WTC11 (cell line): Measurements from ENCODE around the gene LRIT3.

Experiments used
- CREB1 ChIP-seq: sonication (generic); formaldehyde crosslinking; IDR thresholded peaks from 2 replicates; pipeline ENCODE4 v1.8.0; 2023; ENCODE audit warnings: mild to moderate bottlenecking, missing genetic modification reagents
- ESRRA ChIP-seq: sonication (generic); formaldehyde crosslinking; IDR thresholded peaks from 2 replicates; pipeline ENCODE4 v1.8.1; 2022; ENCODE audit warnings: mild to moderate bottlenecking, missing genetic modification reagents, borderline replicate concordance
- FOXK1 ChIP-seq: sonication (generic); formaldehyde crosslinking; IDR thresholded peaks from 2 replicates; pipeline ENCODE4 v1.8.0; 2022; ENCODE audit warnings: mild to moderate bottlenecking, moderate library complexity, missing genetic modification reagents
- GABPB1 ChIP-seq: sonication (generic); formaldehyde crosslinking; IDR thresholded peaks from 2 replicates; pipeline ENCODE4 v1.8.1; 2023; ENCODE audit warnings: mild to moderate bottlenecking, missing genetic modification reagents
- TEAD4 ChIP-seq: sonication (generic); formaldehyde crosslinking; IDR thresholded peaks from 2 replicates; pipeline ENCODE4 v1.8.0; 2022; ENCODE audit warnings: mild to moderate bottlenecking, missing genetic modification reagents
- TF ChIP-seq, protein P1 (sequence below): fragments of 200-600 bp; IDR thresholded peaks from 2 replicates; pipeline ENCODE4 v1.8.0; 2022; ENCODE audit warnings: antibody characterized with exemption
- TF ChIP-seq, protein P2 (sequence below): sonication (generic); formaldehyde crosslinking; IDR thresholded peaks from 2 replicates; pipeline ENCODE4 v1.8.1; 2023; ENCODE audit warnings: mild to moderate bottlenecking, missing genetic modification reagents
- TF ChIP-seq, protein P3 (sequence below): sonication (generic); formaldehyde crosslinking; IDR thresholded peaks from 2 replicates; pipeline ENCODE4 v1.8.0; 2022; ENCODE audit warnings: mild to moderate bottlenecking, missing genetic modification reagents
- TF ChIP-seq, protein P4 (sequence below): sonication (generic); formaldehyde crosslinking; IDR thresholded peaks from 2 replicates; pipeline ENCODE4 v1.8.1; 2023; ENCODE audit warnings: mild to moderate bottlenecking, missing genetic modification reagents, moderate library complexity
- TF ChIP-seq, protein P5 (sequence below): sonication (generic); formaldehyde crosslinking; IDR thresholded peaks from 2 replicates; pipeline ENCODE4 v1.8.0; 2022; ENCODE audit warnings: mild to moderate bottlenecking, missing genetic modification reagents
- TF ChIP-seq, protein P6 (sequence below): sonication (generic); formaldehyde crosslinking; conservative IDR thresholded peaks from 2 replicates; pipeline ENCODE4 v1.8.1; 2023; ENCODE audit warnings: mild to moderate bottlenecking, low read depth, missing genetic modification reagents, moderate library complexity
- TF ChIP-seq, protein P7 (sequence below): sonication (generic); formaldehyde crosslinking; IDR thresholded peaks from 2 replicates; pipeline ENCODE4 v1.8.0; 2022; ENCODE audit warnings: mild to moderate bottlenecking, missing genetic modification reagents
- TF ChIP-seq, protein P8 (sequence below): sonication (generic); formaldehyde crosslinking; IDR thresholded peaks from 2 replicates; pipeline ENCODE4 v1.8.1; 2023; ENCODE audit warnings: mild to moderate bottlenecking, missing genetic modification reagents, moderate library complexity

DNA sequence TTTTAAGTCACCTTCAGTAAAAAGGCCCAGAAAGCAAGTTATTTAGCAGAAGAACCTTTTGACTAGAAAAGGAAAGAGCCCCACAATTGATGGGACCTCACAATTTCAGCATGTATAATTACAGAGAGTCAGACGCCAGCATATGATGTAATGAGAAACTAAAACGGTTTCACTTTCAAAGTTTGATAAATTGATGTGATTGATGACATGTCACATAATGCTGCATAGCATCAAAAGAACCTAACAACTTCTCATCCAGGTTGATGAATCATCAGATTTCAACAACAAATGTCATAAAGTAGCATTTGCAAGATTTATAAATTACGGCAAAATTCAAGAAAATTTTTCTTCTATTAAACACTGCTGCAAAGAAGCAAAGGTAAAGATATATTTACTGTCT lies 36.2 kb upstream of the LRIT3 start:
- TF ChIP-seq, protein P1, sequence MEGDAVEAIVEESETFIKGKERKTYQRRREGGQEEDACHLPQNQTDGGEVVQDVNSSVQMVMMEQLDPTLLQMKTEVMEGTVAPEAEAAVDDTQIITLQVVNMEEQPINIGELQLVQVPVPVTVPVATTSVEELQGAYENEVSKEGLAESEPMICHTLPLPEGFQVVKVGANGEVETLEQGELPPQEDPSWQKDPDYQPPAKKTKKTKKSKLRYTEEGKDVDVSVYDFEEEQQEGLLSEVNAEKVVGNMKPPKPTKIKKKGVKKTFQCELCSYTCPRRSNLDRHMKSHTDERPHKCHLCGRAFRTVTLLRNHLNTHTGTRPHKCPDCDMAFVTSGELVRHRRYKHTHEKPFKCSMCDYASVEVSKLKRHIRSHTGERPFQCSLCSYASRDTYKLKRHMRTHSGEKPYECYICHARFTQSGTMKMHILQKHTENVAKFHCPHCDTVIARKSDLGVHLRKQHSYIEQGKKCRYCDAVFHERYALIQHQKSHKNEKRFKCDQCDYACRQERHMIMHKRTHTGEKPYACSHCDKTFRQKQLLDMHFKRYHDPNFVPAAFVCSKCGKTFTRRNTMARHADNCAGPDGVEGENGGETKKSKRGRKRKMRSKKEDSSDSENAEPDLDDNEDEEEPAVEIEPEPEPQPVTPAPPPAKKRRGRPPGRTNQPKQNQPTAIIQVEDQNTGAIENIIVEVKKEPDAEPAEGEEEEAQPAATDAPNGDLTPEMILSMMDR = no peak
- no peak for TF ChIP-seq CREB1
- no peak for TF ChIP-seq GABPB1 (CRISPR knock-in tag)
- no peak for TF ChIP-seq TEAD4 (CRISPR knock-in tag)
- TF ChIP-seq ESRRA = no peak
- TF ChIP-seq, protein P2, sequence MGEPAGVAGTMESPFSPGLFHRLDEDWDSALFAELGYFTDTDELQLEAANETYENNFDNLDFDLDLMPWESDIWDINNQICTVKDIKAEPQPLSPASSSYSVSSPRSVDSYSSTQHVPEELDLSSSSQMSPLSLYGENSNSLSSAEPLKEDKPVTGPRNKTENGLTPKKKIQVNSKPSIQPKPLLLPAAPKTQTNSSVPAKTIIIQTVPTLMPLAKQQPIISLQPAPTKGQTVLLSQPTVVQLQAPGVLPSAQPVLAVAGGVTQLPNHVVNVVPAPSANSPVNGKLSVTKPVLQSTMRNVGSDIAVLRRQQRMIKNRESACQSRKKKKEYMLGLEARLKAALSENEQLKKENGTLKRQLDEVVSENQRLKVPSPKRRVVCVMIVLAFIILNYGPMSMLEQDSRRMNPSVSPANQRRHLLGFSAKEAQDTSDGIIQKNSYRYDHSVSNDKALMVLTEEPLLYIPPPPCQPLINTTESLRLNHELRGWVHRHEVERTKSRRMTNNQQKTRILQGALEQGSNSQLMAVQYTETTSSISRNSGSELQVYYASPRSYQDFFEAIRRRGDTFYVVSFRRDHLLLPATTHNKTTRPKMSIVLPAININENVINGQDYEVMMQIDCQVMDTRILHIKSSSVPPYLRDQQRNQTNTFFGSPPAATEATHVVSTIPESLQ (CRISPR knock-in tag) = no peak
- TF ChIP-seq FOXK1 (CRISPR knock-in tag) = no peak
- TF ChIP-seq, protein P3, sequence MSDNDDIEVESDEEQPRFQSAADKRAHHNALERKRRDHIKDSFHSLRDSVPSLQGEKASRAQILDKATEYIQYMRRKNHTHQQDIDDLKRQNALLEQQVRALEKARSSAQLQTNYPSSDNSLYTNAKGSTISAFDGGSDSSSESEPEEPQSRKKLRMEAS (CRISPR knock-in tag) = no peak
- TF ChIP-seq, protein P4, sequence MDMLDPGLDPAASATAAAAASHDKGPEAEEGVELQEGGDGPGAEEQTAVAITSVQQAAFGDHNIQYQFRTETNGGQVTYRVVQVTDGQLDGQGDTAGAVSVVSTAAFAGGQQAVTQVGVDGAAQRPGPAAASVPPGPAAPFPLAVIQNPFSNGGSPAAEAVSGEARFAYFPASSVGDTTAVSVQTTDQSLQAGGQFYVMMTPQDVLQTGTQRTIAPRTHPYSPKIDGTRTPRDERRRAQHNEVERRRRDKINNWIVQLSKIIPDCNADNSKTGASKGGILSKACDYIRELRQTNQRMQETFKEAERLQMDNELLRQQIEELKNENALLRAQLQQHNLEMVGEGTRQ = no peak
- TF ChIP-seq, protein P5, sequence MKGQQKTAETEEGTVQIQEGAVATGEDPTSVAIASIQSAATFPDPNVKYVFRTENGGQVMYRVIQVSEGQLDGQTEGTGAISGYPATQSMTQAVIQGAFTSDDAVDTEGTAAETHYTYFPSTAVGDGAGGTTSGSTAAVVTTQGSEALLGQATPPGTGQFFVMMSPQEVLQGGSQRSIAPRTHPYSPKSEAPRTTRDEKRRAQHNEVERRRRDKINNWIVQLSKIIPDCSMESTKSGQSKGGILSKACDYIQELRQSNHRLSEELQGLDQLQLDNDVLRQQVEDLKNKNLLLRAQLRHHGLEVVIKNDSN (CRISPR knock-in tag) = no peak
- TF ChIP-seq, protein P6, sequence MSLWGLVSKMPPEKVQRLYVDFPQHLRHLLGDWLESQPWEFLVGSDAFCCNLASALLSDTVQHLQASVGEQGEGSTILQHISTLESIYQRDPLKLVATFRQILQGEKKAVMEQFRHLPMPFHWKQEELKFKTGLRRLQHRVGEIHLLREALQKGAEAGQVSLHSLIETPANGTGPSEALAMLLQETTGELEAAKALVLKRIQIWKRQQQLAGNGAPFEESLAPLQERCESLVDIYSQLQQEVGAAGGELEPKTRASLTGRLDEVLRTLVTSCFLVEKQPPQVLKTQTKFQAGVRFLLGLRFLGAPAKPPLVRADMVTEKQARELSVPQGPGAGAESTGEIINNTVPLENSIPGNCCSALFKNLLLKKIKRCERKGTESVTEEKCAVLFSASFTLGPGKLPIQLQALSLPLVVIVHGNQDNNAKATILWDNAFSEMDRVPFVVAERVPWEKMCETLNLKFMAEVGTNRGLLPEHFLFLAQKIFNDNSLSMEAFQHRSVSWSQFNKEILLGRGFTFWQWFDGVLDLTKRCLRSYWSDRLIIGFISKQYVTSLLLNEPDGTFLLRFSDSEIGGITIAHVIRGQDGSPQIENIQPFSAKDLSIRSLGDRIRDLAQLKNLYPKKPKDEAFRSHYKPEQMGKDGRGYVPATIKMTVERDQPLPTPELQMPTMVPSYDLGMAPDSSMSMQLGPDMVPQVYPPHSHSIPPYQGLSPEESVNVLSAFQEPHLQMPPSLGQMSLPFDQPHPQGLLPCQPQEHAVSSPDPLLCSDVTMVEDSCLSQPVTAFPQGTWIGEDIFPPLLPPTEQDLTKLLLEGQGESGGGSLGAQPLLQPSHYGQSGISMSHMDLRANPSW (CRISPR knock-in tag) = no peak
- TF ChIP-seq, protein P7, sequence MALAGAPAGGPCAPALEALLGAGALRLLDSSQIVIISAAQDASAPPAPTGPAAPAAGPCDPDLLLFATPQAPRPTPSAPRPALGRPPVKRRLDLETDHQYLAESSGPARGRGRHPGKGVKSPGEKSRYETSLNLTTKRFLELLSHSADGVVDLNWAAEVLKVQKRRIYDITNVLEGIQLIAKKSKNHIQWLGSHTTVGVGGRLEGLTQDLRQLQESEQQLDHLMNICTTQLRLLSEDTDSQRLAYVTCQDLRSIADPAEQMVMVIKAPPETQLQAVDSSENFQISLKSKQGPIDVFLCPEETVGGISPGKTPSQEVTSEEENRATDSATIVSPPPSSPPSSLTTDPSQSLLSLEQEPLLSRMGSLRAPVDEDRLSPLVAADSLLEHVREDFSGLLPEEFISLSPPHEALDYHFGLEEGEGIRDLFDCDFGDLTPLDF (CRISPR knock-in tag) = no peak
- TF ChIP-seq, protein P8, sequence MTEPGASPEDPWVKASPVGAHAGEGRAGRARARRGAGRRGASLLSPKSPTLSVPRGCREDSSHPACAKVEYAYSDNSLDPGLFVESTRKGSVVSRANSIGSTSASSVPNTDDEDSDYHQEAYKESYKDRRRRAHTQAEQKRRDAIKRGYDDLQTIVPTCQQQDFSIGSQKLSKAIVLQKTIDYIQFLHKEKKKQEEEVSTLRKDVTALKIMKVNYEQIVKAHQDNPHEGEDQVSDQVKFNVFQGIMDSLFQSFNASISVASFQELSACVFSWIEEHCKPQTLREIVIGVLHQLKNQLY (CRISPR knock-in tag) = no peak
